CD14-positive monocyte (primary cell): Measurements from ENCODE around the gene TLK1. TPM values are rescaled to one million over a fixed set of nuclear protein-coding genes. Genes with fewer than 3 reads are reported as not detected.

Source experiments
- DNase-seq, 3 donors: peaks; one replicate each; pipeline ENCODE4 v3.0.0-alpha.2; 2011 to 2022
- H2AFZ ChIP-seq: 2 replicates; pipeline ENCODE4 v1.6.0; 2012; ENCODE audit warnings: mild to moderate bottlenecking, low read depth, low read length, inconsistent platforms; ENCODE audit not compliant: insufficient read depth, poor library complexity, severe bottlenecking
- H3K27ac ChIP-seq, 2 donors: 1 replicate in 1 of 2; 2 replicates in 1 of 2; pipeline ENCODE4 v1.5.1; 2012 to 2013; ENCODE audit warnings: low read length in 2 of 2, control low read depth in 1 of 2, inconsistent platforms in 1 of 2, low read depth in 1 of 2, mild to moderate bottlenecking in 1 of 2
- H3K27me3 ChIP-seq, 2 donors: one replicate each; pipeline versions ENCODE4 v1.6.0 to v1.6.1; 2011 to 2013; ENCODE audit warnings: low read length in 2 of 2; ENCODE audit not compliant: control insufficient read depth in 2 of 2, insufficient read depth in 2 of 2
- H3K36me3 ChIP-seq, 2 donors: replicated peaks in 1 of 2; 1 replicate in 1 of 2; 2 replicates in 1 of 2; pipeline versions ENCODE4 v1.5.1 to v1.6.1; 2012 to 2013; ENCODE audit warnings: low read length in 2 of 2, control low read depth in 1 of 2, inconsistent platforms in 1 of 2, mild to moderate bottlenecking in 1 of 2; ENCODE audit not compliant: insufficient read depth in 2 of 2, control insufficient read depth in 1 of 2
- H3K4me1 ChIP-seq, 2 donors: 1 replicate in 1 of 2; 2 replicates in 1 of 2; pipeline versions ENCODE4 v1.5.1 to v1.6.1; 2012 to 2013; ENCODE audit warnings: low read length in 2 of 2, control low read depth in 1 of 2, inconsistent platforms in 1 of 2, mild to moderate bottlenecking in 1 of 2, moderate library complexity in 1 of 2; ENCODE audit not compliant: insufficient read depth in 2 of 2, control insufficient read depth in 1 of 2
- H3K4me2 ChIP-seq: replicated peaks from 2 replicates; pipeline ENCODE3; 2012; ENCODE audit warnings: low read length, moderate library complexity, mild to moderate bottlenecking; ENCODE audit not compliant: poor library complexity, severe bottlenecking; ENCODE audit errors: extremely low read depth
- H3K4me3 ChIP-seq, 3 experiments: fragments of 200-600 bp in 1 of 3; sonication (generic) in 1 of 3; replicated peaks in 1 of 3; 1 replicate in 2 of 3; 2 replicates in 1 of 3; pipeline ENCODE4 v1.5.1; 2011 to 2013; ENCODE audit warnings: low read length in 3 of 3, mild to moderate bottlenecking in 3 of 3, control low read depth in 2 of 3, low read depth in 2 of 3, inconsistent platforms in 1 of 3, moderate library complexity in 1 of 3
- H3K79me2 ChIP-seq: 2 replicates; pipeline ENCODE4 v1.6.0; 2012; ENCODE audit warnings: mild to moderate bottlenecking, control low read depth, inconsistent platforms, low read length, moderate library complexity; ENCODE audit not compliant: insufficient read depth
- H3K9ac ChIP-seq: 2 replicates; pipeline ENCODE4 v1.6.0; 2017; ENCODE audit warnings: low read length, mild to moderate bottlenecking; ENCODE audit not compliant: insufficient read depth, poor library complexity, severe bottlenecking
- H3K9me3 ChIP-seq, 2 donors: replicated peaks in 1 of 2; 1 replicate in 1 of 2; 2 replicates in 1 of 2; pipeline versions ENCODE4 v1.5.1 to v1.6.1; 2012 to 2013; ENCODE audit warnings: low read length in 2 of 2, control low read depth in 1 of 2; ENCODE audit not compliant: control insufficient read depth in 1 of 2, insufficient read depth in 1 of 2
- H4K20me1 ChIP-seq: 2 replicates; pipeline ENCODE4 v1.6.0; 2012; ENCODE audit warnings: mild to moderate bottlenecking, low read length, control low read depth, moderate library complexity; ENCODE audit not compliant: insufficient read depth
- H3K27ac Mint-ChIP-seq, 7 donors: one replicate each; pipeline ENCODE4 v1.8.0; 2020; ENCODE audit warnings: mild to moderate bottlenecking in 7 of 7, mixed read lengths in 7 of 7, moderate library complexity in 6 of 7, inconsistent platforms in 2 of 7
- H3K27me3 Mint-ChIP-seq, 3 donors: one replicate each; pipeline ENCODE4 v1.8.0; 2021 to 2022; ENCODE audit warnings: low read depth in 3 of 3, mild to moderate bottlenecking in 3 of 3, mixed read lengths in 3 of 3, moderate library complexity in 3 of 3, inconsistent platforms in 1 of 3
- H3K36me3 Mint-ChIP-seq, 2 donors: one replicate each; pipeline ENCODE4 v1.8.0; 2020; ENCODE audit warnings: mixed read lengths in 2 of 2, inconsistent platforms in 1 of 2, mild to moderate bottlenecking in 1 of 2
- H3K4me1 Mint-ChIP-seq: one replicate; pipeline ENCODE4 v1.8.0; 2020; ENCODE audit warnings: mild to moderate bottlenecking, mixed read lengths
- H3K4me3 Mint-ChIP-seq, 2 donors: one replicate each; pipeline ENCODE4 v1.8.0; 2020; ENCODE audit warnings: mild to moderate bottlenecking in 2 of 2, mixed read lengths in 2 of 2, moderate library complexity in 1 of 2
- H3K9me3 Mint-ChIP-seq, 7 donors: one replicate each; pipeline ENCODE4 v1.8.0; 2020 to 2022; ENCODE audit warnings: mixed read lengths in 7 of 7, mild to moderate bottlenecking in 6 of 7, moderate library complexity in 6 of 7, inconsistent platforms in 2 of 7
- WGBS: methylation state at CpG from one replicate; pipeline ENCODE4 v1.1.5; 2013; ENCODE audit warnings: missing lambda C conversion rate; ENCODE audit not compliant: insufficient coverage; 5-methylcytosine and 5-hydroxymethylcytosine counted together
- intact Hi-C, 2 donors: fragments of 100-400 bp; cut with micrococcal nuclease; formaldehyde crosslinking; loops; one replicate each; pipeline versions ENCODE4 v1.15.0 to v1.15.1; 2023
- polyA plus RNA-seq, 3 donors: library from polyadenylated mRNA; depleted of rRNA in 1 of 3; unstranded in 2 of 3; stranded (reverse) in 1 of 3; fragments of 300-500 nt in 2 of 3; fragments of >200 nt in 1 of 3; fragmentation: Illumina TruSeq in 2 of 3; gene quantifications; 1 replicate in 2 of 3; 2 replicates in 1 of 3; pipeline ENCODE4 v1.2.3, GENCODE V29; 2012 to 2021
- TF ChIP-seq, protein P1 (sequence below): fragments of 200-600 bp; IDR thresholded peaks from one replicate; pipeline ENCODE4 v1.8.0; 2022; ENCODE audit warnings: antibody characterized with exemption, mild to moderate bottlenecking

The TLK1 gene
- polyA plus RNA-seq, 3 donors: 6.3 to 20.0 (median 8.6) TPM

DNA sequence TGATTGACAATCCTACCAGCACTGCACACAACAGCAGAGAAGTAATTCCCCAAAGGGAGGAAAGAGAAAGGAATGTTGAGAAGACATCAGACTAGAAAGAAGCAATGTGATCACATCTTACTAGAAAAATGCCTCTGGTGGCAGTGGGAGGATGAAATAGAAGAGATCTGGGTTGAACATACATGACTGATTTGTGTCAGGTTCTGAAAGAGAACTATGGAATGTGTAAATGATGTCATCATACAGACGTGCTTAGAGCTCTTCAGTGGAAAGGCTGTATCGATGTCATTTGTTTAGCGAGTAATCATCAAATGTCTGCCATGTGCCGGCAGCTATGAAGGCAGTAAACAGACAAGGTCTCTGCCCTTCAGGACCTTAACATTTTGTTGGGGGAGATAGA lies 206.8 kb downstream of the TLK1 start:
- intact Hi-C loops: no loop called here
- Histone ChIP-seq H3K4me1 (peaks cover 14 to 17% of the 10 kb centered on the region in 2 donors), H3K36me3 (peaks cover 68 to 83% of the 10 kb centered on the region in 2 donors), H3K4me2 (no peak overlapping the region), H3K4me3 (no peak overlapping the region), H2AFZ (no peak overlapping the region), H3K9ac (no peak overlapping the region), H4K20me1 (no peaks in the 10 kb centered on the region), H3K79me2 (peaks cover 7% of the 10 kb centered on the region), H3K27me3 (no peaks in the 10 kb centered on the region), H3K9me3 (no peaks in the 10 kb centered on the region), H3K27ac (peak overlapping the region in 1 of 2 donors; percentile 24)
- TF ChIP-seq, protein P1, sequence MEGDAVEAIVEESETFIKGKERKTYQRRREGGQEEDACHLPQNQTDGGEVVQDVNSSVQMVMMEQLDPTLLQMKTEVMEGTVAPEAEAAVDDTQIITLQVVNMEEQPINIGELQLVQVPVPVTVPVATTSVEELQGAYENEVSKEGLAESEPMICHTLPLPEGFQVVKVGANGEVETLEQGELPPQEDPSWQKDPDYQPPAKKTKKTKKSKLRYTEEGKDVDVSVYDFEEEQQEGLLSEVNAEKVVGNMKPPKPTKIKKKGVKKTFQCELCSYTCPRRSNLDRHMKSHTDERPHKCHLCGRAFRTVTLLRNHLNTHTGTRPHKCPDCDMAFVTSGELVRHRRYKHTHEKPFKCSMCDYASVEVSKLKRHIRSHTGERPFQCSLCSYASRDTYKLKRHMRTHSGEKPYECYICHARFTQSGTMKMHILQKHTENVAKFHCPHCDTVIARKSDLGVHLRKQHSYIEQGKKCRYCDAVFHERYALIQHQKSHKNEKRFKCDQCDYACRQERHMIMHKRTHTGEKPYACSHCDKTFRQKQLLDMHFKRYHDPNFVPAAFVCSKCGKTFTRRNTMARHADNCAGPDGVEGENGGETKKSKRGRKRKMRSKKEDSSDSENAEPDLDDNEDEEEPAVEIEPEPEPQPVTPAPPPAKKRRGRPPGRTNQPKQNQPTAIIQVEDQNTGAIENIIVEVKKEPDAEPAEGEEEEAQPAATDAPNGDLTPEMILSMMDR: no peak
- WGBS: 83% methylated on average over 4 of the region's 4 CpGs
- peaks cover 0 to 2% (median 0%) of the 10 kb centered on the region in 3 donors for H3K27me3 Mint-ChIP-seq
- H3K36me3 Mint-ChIP-seq: peaks cover 68 to 79% of the 10 kb centered on the region in 2 donors
- H3K4me3 Mint-ChIP-seq: no peak overlapping the region
- no peak for DNase-seq
- H3K4me1 Mint-ChIP-seq: peaks cover 17% of the 10 kb centered on the region
- H3K9me3 Mint-ChIP-seq: no peaks in the 10 kb centered on the region
- H3K27ac Mint-ChIP-seq: no peak overlapping the region

DNA sequence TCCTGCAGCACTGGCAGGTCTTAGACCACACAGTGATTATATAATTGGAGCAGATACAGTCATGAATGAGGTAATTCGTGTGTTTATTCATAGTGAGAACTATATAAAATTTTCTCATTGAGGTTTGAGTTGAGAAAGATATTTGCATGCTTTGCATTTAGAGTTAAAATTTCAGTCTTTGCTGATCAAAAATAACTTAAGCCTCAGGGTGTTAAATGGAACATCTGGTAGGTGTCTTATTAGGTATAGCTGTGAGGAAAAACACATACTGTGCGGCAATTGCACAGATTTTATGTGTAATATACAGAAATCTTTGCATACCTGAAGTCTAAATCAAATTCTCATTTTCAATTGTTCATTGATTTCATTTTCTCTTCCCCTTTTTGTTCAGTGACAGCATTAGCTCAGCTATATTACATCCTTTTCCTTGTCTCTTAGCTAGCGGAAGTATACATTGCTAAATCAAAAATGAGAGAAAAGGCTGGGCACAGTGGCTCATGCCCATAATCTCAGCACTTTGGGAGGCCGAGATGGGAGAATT lies 210.4 kb downstream of the TLK1 start:
- H3K27ac ChIP-seq: peak overlapping the region; percentile 71 to 79
- peaks cover 41% of the 10 kb centered on the region for H3K79me2 ChIP-seq
- peaks cover 13% of the 10 kb centered on the region for H4K20me1 ChIP-seq
- no peaks in the 10 kb centered on the region for H3K9me3 ChIP-seq
- Mint-ChIP-seq H3K9me3 (no peaks in the 10 kb centered on the region), H3K27ac (peak overlapping the region; percentile 90 to 97 (median 94)), H3K36me3 (peaks cover 43 to 47% of the 10 kb centered on the region in 2 donors), H3K4me1 (peaks cover 17% of the 10 kb centered on the region), H3K4me3 (peak overlapping the region; percentile 31 to 75), H3K27me3 (peaks cover 0 to 2% (median 0%) of the 10 kb centered on the region in 3 donors)
- TF ChIP-seq, protein P1: no peak
- H3K4me2 ChIP-seq: peak overlapping the region; percentile 58
- H3K4me1 ChIP-seq: peaks cover 14 to 17% of the 10 kb centered on the region in 2 donors
- no peak overlapping the region for H2AFZ ChIP-seq
- peaks cover 39 to 47% of the 10 kb centered on the region in 2 donors for H3K36me3 ChIP-seq
- peak overlapping the region in 2 of 3 experiments; percentile 13 to 51 for H3K4me3 ChIP-seq
- H3K27me3 ChIP-seq: no peaks in the 10 kb centered on the region
- peak; percentile 48 to 65 (median 62) for DNase-seq
- no CpG with 5 or more reads among the region's 4 CpGs for WGBS
- H3K9ac ChIP-seq: no peak overlapping the region
- intact Hi-C loops: no loop called here
